SK-N-SH (cell line): ENCODE measurements around the gene ADCY10. TPM values are rescaled to one million over a fixed set of nuclear protein-coding genes. Genes with fewer than 3 reads are reported as not detected.
A peak's percentile ranks its signal among the peaks of the same experiment; 100 is the strongest.

Source experiments
- CTCF ChIA-PET: fragments of 300-600, 350-600 bp; formaldehyde crosslinking; extraction: SDS; loops from one replicate; lab custom pipeline; 2021; lab: Yijun Ruan, JAX
- POLR2A ChIA-PET: fragments of 350-600 bp; sonication (Branson Sonifier 250); formaldehyde crosslinking; extraction: SDS; loops from one replicate; lab custom pipeline; 2020; ENCODE audit warnings: antibody characterized with exemption, inconsistent platforms; lab: Yijun Ruan, JAX
- DNase-seq: peaks from one replicate; pipeline ENCODE4 v3.0.0; 2012
- H2AFZ ChIP-seq: fragments of 200-600 bp; sonication (generic); 2 replicates; pipeline ENCODE4 v1.8.1; 2016; ENCODE audit warnings: antibody characterized with exemption, mild to moderate bottlenecking, low read depth
- H3F3A ChIP-seq: fragments of 200-600 bp; sonication (generic); replicated peaks from 2 replicates; pipeline ENCODE3; 2016; ENCODE audit warnings: antibody characterized with exemption, mild to moderate bottlenecking; ENCODE audit not compliant: insufficient read depth
- H3K27ac ChIP-seq, 2 experiments: fragments of 200-500 bp in 1 of 2; fragments of 200-600 bp in 1 of 2; sonication (Bioruptor generic) in 1 of 2; sonication (generic), shearing (Covaris generic) in 1 of 2; 2 replicates each; pipeline versions ENCODE4 v1.5.1 to v1.6.1; 2014 to 2016; ENCODE audit warnings: low read depth in 2 of 2, inconsistent platforms in 1 of 2, low read length in 1 of 2, mild to moderate bottlenecking in 1 of 2, mixed read lengths in 1 of 2
- H3K27me3 ChIP-seq: fragments of 200-600 bp; sonication (generic), shearing (Covaris generic); 2 replicates; pipeline ENCODE4 v1.6.1; 2016; ENCODE audit warnings: mixed run types; ENCODE audit not compliant: insufficient read depth
- H3K36me3 ChIP-seq, 2 experiments: fragments of 200-500 bp in 1 of 2; fragments of 200-600 bp in 1 of 2; sonication (Bioruptor generic) in 1 of 2; sonication (generic) in 1 of 2; replicated peaks in 1 of 2; 2 replicates each; pipeline versions ENCODE3 to v1.5.1; 2014 to 2016; ENCODE audit warnings: low read length in 1 of 2, mild to moderate bottlenecking in 1 of 2; ENCODE audit not compliant: insufficient read depth in 2 of 2, control insufficient read depth in 1 of 2
- H3K4me1 ChIP-seq, 2 experiments: fragments of 200-500 bp in 1 of 2; fragments of 200-600 bp in 1 of 2; sonication (Bioruptor generic) in 1 of 2; sonication (generic), shearing (Covaris generic) in 1 of 2; 2 replicates each; pipeline versions ENCODE4 v1.5.1 to v1.6.1; 2014 to 2016; ENCODE audit warnings: low read depth in 1 of 2, low read length in 1 of 2, mixed run types in 1 of 2; ENCODE audit not compliant: insufficient read depth in 2 of 2, control insufficient read depth in 1 of 2
- H3K4me2 ChIP-seq: fragments of 200-600 bp; sonication (generic), shearing (Covaris generic); 2 replicates; pipeline ENCODE4 v1.6.1; 2017; ENCODE audit warnings: mixed run types
- H3K4me3 ChIP-seq, 2 experiments: fragments of 200-500 bp in 1 of 2; fragments of 200-600 bp in 1 of 2; sonication (Bioruptor generic) in 1 of 2; sonication (generic), shearing (Covaris generic) in 1 of 2; 2 replicates each; pipeline versions ENCODE4 v1.5.1 to v1.8.1; 2014 to 2016; ENCODE audit warnings: low read depth in 2 of 2, inconsistent platforms in 1 of 2, low read length in 1 of 2, mild to moderate bottlenecking in 1 of 2, mixed read lengths in 1 of 2, moderate library complexity in 1 of 2
- H3K79me2 ChIP-seq: fragments of 200-600 bp; sonication (generic); 2 replicates; pipeline ENCODE4 v1.8.1; 2017; ENCODE audit warnings: mild to moderate bottlenecking; ENCODE audit not compliant: insufficient read depth
- H3K9ac ChIP-seq: fragments of 200-600 bp; sonication (generic); 2 replicates; pipeline ENCODE4 v1.6.1; 2017; ENCODE audit warnings: mixed run types
- H3K9me2 ChIP-seq: fragments of 200-600 bp; sonication (generic); 2 replicates; pipeline ENCODE4 v1.6.1; 2017; ENCODE audit warnings: mixed run types
- H3K9me3 ChIP-seq: fragments of 200-600 bp; sonication (generic); 2 replicates; pipeline ENCODE4 v1.6.1; 2017; ENCODE audit warnings: mixed run types, mild to moderate bottlenecking, moderate library complexity
- H4K20me1 ChIP-seq: fragments of 200-600 bp; sonication (generic); 2 replicates; pipeline ENCODE4 v1.6.1; 2017; ENCODE audit warnings: mild to moderate bottlenecking, mixed run types; ENCODE audit not compliant: insufficient read depth
- EP300 ChIP-seq, 2 experiments: IDR thresholded peaks; 2 replicates each; pipeline versions ENCODE4 v1.4.0 to v1.6.1; 2012; ENCODE audit warnings: borderline replicate concordance in 1 of 2, low read depth in 1 of 2, low read length in 1 of 2
- EZH2phosphoT487 ChIP-seq: fragments of 200-600 bp; sonication (generic); IDR thresholded peaks from 2 replicates; pipeline ENCODE4 v1.6.1; 2017; ENCODE audit warnings: low read depth, mixed run types, mild to moderate bottlenecking, antibody characterized with exemption, moderate library complexity, borderline replicate concordance
- FOSL2 ChIP-seq: IDR thresholded peaks from 2 replicates; pipeline ENCODE4 v1.4.0; 2012; ENCODE audit warnings: low read depth, mild to moderate bottlenecking, moderate library complexity, borderline replicate concordance
- FOXJ3 ChIP-seq: sonication (generic); formaldehyde crosslinking; IDR thresholded peaks from 2 replicates; pipeline ENCODE4 v1.5.1; 2020; ENCODE audit warnings: mild to moderate bottlenecking, missing genetic modification reagents
- GABPA ChIP-seq: IDR thresholded peaks from 2 replicates; pipeline ENCODE4 v1.4.0; 2012; ENCODE audit warnings: low read depth, mild to moderate bottlenecking
- GATA2 ChIP-seq: sonication (generic); formaldehyde crosslinking; IDR thresholded peaks from 2 replicates; pipeline ENCODE4 v1.5.0; 2020; ENCODE audit warnings: mild to moderate bottlenecking, missing genetic modification reagents
- IRF3 ChIP-seq: fragments of 150-350 bp; IDR thresholded peaks from 2 replicates; pipeline ENCODE4 v1.6.1; 2016; ENCODE audit warnings: mild to moderate bottlenecking, low read depth, low read length
- MEF2A ChIP-seq: IDR thresholded peaks from 2 replicates; pipeline ENCODE4 v1.4.0; 2012; ENCODE audit warnings: low read depth, borderline replicate concordance
- MXI1 ChIP-seq: IDR thresholded peaks from 2 replicates; pipeline ENCODE4 v1.6.1; 2012; ENCODE audit warnings: mild to moderate bottlenecking, low read depth, low read length, improper control_type of control experiment
- PBX3 ChIP-seq: IDR thresholded peaks from 2 replicates; pipeline ENCODE4; 2012
- RAD21 ChIP-seq: IDR thresholded peaks from 2 replicates; pipeline ENCODE4 v1.6.1; 2012; ENCODE audit warnings: mild to moderate bottlenecking, low read length
- RCOR1 ChIP-seq: fragments of 150-350 bp; IDR thresholded peaks from 2 replicates; pipeline ENCODE4 v1.6.1; 2017; ENCODE audit warnings: antibody characterized with exemption, low read length
- RXRA ChIP-seq: IDR thresholded peaks from 2 replicates; pipeline ENCODE4 v1.4.0; 2012; ENCODE audit warnings: low read depth, mild to moderate bottlenecking, borderline replicate concordance
- SIN3A ChIP-seq: IDR thresholded peaks from 2 replicates; pipeline ENCODE4 v1.6.1; 2012; ENCODE audit warnings: low read depth, mild to moderate bottlenecking, low read length, moderate library complexity, borderline replicate concordance
- TAF1 ChIP-seq: IDR thresholded peaks from 2 replicates; pipeline ENCODE4 v1.6.1; 2012; ENCODE audit warnings: low read depth, mild to moderate bottlenecking, low read length, moderate library complexity, borderline replicate concordance
- TEAD4 ChIP-seq: IDR thresholded peaks from 2 replicates; pipeline ENCODE4 v1.4.0; 2012; ENCODE audit warnings: mild to moderate bottlenecking, borderline replicate concordance; ENCODE audit not compliant: insufficient read depth
- WGBS: methylation state at CpG from one replicate; pipeline ENCODE4 v1.1.6; 2017; ENCODE audit warnings: low lambda C conversion rate; 5-methylcytosine and 5-hydroxymethylcytosine counted together
- polyA plus RNA-seq, 3 experiments: library from polyadenylated mRNA; depleted of rRNA; stranded (reverse); fragments of >200 nt; gene quantifications; 2 replicates each; pipeline ENCODE4 v1.2.3, GENCODE V29; 2012
- TF ChIP-seq, protein P1 (sequence below): IDR thresholded peaks from 2 replicates; pipeline ENCODE4 v1.4.0; 2012; ENCODE audit warnings: low read depth, borderline replicate concordance
- TF ChIP-seq, protein P2 (sequence below): fragments of 150-350 bp; IDR thresholded peaks from 2 replicates; pipeline ENCODE4 v1.6.1; 2017; ENCODE audit warnings: antibody characterized with exemption, low read length, low read depth, borderline replicate concordance
- TF ChIP-seq, protein P3 (sequence below): IDR thresholded peaks from 2 replicates; pipeline ENCODE4 v1.4.0; 2012; ENCODE audit warnings: low read depth, borderline replicate concordance

ADCY10 gene
- polyA plus RNA-seq, 1 of the 3 experiments (the other 2 are of a cell fraction), result 0.10 TPM

GRCh38 chr1:167882376-167882775 is 31.6 kb downstream of the ADCY10 start:
- H4K20me1 ChIP-seq, result no peaks in the 10 kb centered on the region
- ChIA-PET CTCF (no interaction called here), POLR2A (no interaction called here)
- no peak for TF ChIP-seq EP300 (IDR thresholded peaks at IDR 0.05; ENCODE audit: borderline replicate concordance in 1 of 2, low read depth in 1 of 2, low read length in 1 of 2)
- no peak for TF ChIP-seq GABPA
- no peak for TF ChIP-seq MEF2A
- no peak for TF ChIP-seq GATA2 (CRISPR knock-in tag)
- no peak for TF ChIP-seq MXI1
- no peak for TF ChIP-seq PBX3
- TF ChIP-seq RXRA, result no peak
- no peak for TF ChIP-seq RCOR1
- TF ChIP-seq RAD21, result no peak
- TF ChIP-seq IRF3, result no peak
- H3K79me2 ChIP-seq, result no peaks in the 10 kb centered on the region
- peaks cover 15% of the 10 kb centered on the region for H3F3A ChIP-seq
- no peak overlapping the region for H3K4me2 ChIP-seq
- no peak overlapping the region for H3K27ac ChIP-seq
- no peak overlapping the region for H3K9ac ChIP-seq
- H3K9me2 ChIP-seq, result 0 out of 2 replicates have a peak, but pooled peaks cover under 1% of the 10 kb centered on the region
- 90% methylated on average over 7 of the region's 8 CpGs for WGBS
- no peak overlapping the region for H3K4me3 ChIP-seq
- H2AFZ ChIP-seq, result no peak overlapping the region
- H3K27me3 ChIP-seq, result no peaks in the 10 kb centered on the region
- H3K36me3 ChIP-seq, result no peaks in the 10 kb centered on the region
- no peak for DNase-seq
- no peaks in the 10 kb centered on the region for H3K9me3 ChIP-seq
- peaks cover 0 to 15% of the 10 kb centered on the region in 2 experiments; a peak in 1 of 4 replicates for H3K4me1 ChIP-seq

- Histone ChIP-seq H3K27ac (peak overlapping the region in 1 of 2 experiments; percentile 9; a peak in 1 of 4 replicates), H3K36me3 (no peaks in the 10 kb centered on the region), H3K4me2 (no peak overlapping the region), H2AFZ (peak overlapping the region; percentile 12), H4K20me1 (no peaks in the 10 kb centered on the region), H3K79me2 (no peaks in the 10 kb centered on the region), H3K9ac (no peak overlapping the region), H3F3A (peaks cover 15% of the 10 kb centered on the region), H3K4me1 (peaks cover 0 to 15% of the 10 kb centered on the region in 2 experiments; a peak in 1 of 4 replicates), H3K27me3 (no peaks in the 10 kb centered on the region), H3K4me3 (no peak overlapping the region), H3K9me3 (no peaks in the 10 kb centered on the region), H3K9me2 (0 out of 2 replicates have a peak, but pooled peaks cover 2% of the 10 kb centered on the region)
- DNase-seq, result no peak
- 53% methylated on average over 3 of the region's 3 CpGs for WGBS
- no peak for TF ChIP-seq TAF1
- no peak for TF ChIP-seq EZH2phosphoT487
- TF ChIP-seq SIN3A, result no peak
- TF ChIP-seq, protein P1, sequence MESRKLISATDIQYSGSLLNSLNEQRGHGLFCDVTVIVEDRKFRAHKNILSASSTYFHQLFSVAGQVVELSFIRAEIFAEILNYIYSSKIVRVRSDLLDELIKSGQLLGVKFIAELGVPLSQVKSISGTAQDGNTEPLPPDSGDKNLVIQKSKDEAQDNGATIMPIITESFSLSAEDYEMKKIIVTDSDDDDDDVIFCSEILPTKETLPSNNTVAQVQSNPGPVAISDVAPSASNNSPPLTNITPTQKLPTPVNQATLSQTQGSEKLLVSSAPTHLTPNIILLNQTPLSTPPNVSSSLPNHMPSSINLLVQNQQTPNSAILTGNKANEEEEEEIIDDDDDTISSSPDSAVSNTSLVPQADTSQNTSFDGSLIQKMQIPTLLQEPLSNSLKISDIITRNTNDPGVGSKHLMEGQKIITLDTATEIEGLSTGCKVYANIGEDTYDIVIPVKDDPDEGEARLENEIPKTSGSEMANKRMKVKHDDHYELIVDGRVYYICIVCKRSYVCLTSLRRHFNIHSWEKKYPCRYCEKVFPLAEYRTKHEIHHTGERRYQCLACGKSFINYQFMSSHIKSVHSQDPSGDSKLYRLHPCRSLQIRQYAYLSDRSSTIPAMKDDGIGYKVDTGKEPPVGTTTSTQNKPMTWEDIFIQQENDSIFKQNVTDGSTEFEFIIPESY, result no peak
- TF ChIP-seq GATA2 (CRISPR knock-in tag), result no peak
- TF ChIP-seq FOSL2, result no peak
- TF ChIP-seq, protein P2, sequence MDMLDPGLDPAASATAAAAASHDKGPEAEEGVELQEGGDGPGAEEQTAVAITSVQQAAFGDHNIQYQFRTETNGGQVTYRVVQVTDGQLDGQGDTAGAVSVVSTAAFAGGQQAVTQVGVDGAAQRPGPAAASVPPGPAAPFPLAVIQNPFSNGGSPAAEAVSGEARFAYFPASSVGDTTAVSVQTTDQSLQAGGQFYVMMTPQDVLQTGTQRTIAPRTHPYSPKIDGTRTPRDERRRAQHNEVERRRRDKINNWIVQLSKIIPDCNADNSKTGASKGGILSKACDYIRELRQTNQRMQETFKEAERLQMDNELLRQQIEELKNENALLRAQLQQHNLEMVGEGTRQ, result no peak
- no peak for TF ChIP-seq FOXJ3 (CRISPR knock-in tag)
- TF ChIP-seq, protein P3, sequence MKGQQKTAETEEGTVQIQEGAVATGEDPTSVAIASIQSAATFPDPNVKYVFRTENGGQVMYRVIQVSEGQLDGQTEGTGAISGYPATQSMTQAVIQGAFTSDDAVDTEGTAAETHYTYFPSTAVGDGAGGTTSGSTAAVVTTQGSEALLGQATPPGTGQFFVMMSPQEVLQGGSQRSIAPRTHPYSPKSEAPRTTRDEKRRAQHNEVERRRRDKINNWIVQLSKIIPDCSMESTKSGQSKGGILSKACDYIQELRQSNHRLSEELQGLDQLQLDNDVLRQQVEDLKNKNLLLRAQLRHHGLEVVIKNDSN, result no peak
- no peak for TF ChIP-seq TEAD4
- ChIA-PET CTCF (no interaction called here), POLR2A (no interaction called here)
These were observed 32.1 kb downstream of the ADCY10 start for GRCh38 chr1:167881786-167882185.
